Measurements from ENCODE around the gene PLAAT5. TPM values are rescaled to one million over a fixed set of nuclear protein-coding genes. Genes with fewer than 3 reads are reported as not detected.

PLAAT5 gene
- polyA plus RNA-seq, 3 donors = 0.07 to 0.62 TPM; not detected in 1

DNA sequence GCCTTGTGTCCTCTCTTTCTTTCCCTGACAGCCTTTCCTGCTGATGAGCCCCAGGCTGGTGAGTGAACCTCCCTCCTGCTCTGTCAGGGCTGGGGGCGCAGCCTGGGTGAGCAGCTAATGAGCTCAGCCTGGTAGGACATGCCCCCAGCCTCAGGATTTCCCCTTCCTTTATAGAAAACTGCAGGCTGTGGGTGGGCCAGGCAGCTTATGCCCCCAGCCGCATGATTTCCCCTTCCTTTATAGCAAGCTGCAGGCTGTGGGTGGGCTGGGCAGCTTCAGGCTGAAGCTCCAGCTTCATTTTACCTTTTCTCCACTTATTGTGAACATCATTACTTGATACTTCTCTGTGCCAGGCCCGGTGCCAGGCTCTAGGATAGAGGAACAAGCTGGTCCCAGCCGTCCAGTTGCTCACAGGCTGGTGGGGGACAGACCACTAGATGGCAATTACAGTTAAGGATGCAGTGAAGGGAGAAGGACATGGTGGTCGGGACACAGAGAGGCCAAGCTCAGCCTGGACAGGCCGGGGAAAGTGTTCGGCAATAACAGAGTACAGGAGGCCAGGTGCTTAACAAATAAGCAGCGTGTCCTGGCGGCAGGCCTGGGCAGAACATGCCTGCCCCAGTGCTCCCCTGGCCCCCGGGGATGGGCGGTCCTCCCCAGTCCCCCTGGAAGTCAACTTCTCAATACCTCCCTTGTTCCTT is 20.2 kb upstream of the PLAAT5 start:
- H3K27ac Mint-ChIP-seq = no peak overlapping the region
- H3K4me1 Mint-ChIP-seq = peaks cover 26% of the 10 kb centered on the region
- H3K4me2 ChIP-seq (replicated peaks; ENCODE audit: extremely low read depth, low read length, poor library complexity, severe bottlenecking) = no peak overlapping the region
- H3K4me3 Mint-ChIP-seq = peak overlapping the region in 1 of 2 donors; percentile 16
- no peak overlapping the region for H3K27ac ChIP-seq (ENCODE audit: low read depth in 1 of 2, low read length in 2 of 2)
- intact Hi-C loops (cut with micrococcal nuclease) = no loop called here
- no peaks in the 10 kb centered on the region for H3K9me3 ChIP-seq (replicated peaks in 1 of 2; ENCODE audit: control insufficient read depth in 1 of 2, insufficient read depth in 1 of 2, low read length in 2 of 2)
- peaks cover 28 to 30% of the 10 kb centered on the region in 2 donors for H3K4me1 ChIP-seq (ENCODE audit: control insufficient read depth in 1 of 2, insufficient read depth in 2 of 2, low read length in 2 of 2)
- H3K27me3 Mint-ChIP-seq (ENCODE audit: low read depth in 3 of 3) = peaks cover 0 to 2% (median 0%) of the 10 kb centered on the region in 3 donors
- no peak overlapping the region for H2AFZ ChIP-seq (ENCODE audit: insufficient read depth, low read depth, low read length, poor library complexity, severe bottlenecking)
- DNase-seq = no peak
- peaks cover 42 to 72% of the 10 kb centered on the region in 2 donors for H3K36me3 Mint-ChIP-seq
- H3K9ac ChIP-seq (ENCODE audit: insufficient read depth, low read length, poor library complexity, severe bottlenecking) = no peak overlapping the region
- TF ChIP-seq, protein P1, sequence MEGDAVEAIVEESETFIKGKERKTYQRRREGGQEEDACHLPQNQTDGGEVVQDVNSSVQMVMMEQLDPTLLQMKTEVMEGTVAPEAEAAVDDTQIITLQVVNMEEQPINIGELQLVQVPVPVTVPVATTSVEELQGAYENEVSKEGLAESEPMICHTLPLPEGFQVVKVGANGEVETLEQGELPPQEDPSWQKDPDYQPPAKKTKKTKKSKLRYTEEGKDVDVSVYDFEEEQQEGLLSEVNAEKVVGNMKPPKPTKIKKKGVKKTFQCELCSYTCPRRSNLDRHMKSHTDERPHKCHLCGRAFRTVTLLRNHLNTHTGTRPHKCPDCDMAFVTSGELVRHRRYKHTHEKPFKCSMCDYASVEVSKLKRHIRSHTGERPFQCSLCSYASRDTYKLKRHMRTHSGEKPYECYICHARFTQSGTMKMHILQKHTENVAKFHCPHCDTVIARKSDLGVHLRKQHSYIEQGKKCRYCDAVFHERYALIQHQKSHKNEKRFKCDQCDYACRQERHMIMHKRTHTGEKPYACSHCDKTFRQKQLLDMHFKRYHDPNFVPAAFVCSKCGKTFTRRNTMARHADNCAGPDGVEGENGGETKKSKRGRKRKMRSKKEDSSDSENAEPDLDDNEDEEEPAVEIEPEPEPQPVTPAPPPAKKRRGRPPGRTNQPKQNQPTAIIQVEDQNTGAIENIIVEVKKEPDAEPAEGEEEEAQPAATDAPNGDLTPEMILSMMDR (IDR thresholded peaks at IDR 0.05) = no peak
- H3K36me3 ChIP-seq (replicated peaks in 1 of 2; ENCODE audit: control insufficient read depth in 1 of 2, insufficient read depth in 2 of 2, low read length in 2 of 2) = peaks cover 54 to 69% of the 10 kb centered on the region in 2 donors
- H3K79me2 ChIP-seq (ENCODE audit: insufficient read depth, low read length) = peaks cover 18% of the 10 kb centered on the region
- WGBS (ENCODE audit: insufficient coverage) = 71% methylated on average over 5 of the region's 11 CpGs
- H3K9me3 Mint-ChIP-seq = no peaks in the 10 kb centered on the region
- H3K27me3 ChIP-seq (ENCODE audit: control insufficient read depth in 2 of 2, insufficient read depth in 2 of 2, low read length in 2 of 2) = no peaks in the 10 kb centered on the region
- H4K20me1 ChIP-seq (ENCODE audit: insufficient read depth, low read length) = no peaks in the 10 kb centered on the region
- H3K4me3 ChIP-seq (replicated peaks in 1 of 3; ENCODE audit: low read depth in 2 of 3, low read length in 3 of 3) = no peak overlapping the region

DNA sequence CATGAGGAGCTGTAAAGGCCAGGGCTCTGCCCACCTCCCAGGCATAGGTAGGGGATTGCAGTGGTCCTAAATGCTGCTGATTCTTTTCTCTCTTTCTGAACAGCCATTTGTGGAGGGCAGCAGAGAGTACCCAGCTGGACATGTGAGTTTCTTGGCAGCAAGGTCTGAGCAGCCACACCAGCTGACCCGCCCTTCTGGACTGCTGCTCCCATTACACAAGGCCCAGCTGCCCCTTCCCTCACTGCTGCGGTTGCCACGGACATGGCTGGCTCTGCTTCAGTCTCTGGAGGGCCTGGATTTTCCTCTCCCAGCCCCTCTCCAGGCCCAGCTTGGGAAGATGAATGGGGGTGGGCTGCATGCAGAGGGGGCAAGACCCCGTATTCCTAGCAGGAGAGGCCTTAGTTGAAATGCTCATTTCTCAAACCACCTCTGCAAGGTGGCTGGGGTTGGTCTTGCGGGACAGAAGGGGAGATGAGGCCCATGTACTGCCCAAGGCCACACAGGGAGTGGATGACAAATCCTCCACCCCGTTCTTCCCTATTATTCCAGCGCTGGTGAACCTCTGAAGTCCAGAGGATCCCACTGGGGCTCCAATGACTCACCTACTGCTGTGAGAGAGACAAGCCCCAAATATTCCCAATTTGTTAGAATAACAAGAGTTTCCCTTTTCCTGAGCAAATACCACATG is 19.5 kb upstream of the PLAAT5 start:
- no peak overlapping the region for H3K4me3 Mint-ChIP-seq
- DNase-seq = no peak
- Histone ChIP-seq H3K9ac (ENCODE audit: insufficient read depth, low read length, poor library complexity, severe bottlenecking) (no peak overlapping the region), H3K79me2 (ENCODE audit: insufficient read depth, low read length) (peaks cover 22% of the 10 kb centered on the region), H3K4me3 (replicated peaks in 1 of 3; ENCODE audit: low read depth in 2 of 3, low read length in 3 of 3) (no peak overlapping the region), H4K20me1 (ENCODE audit: insufficient read depth, low read length) (no peaks in the 10 kb centered on the region), H3K4me2 (replicated peaks; ENCODE audit: extremely low read depth, low read length, poor library complexity, severe bottlenecking) (no peak overlapping the region), H3K36me3 (replicated peaks in 1 of 2; ENCODE audit: control insufficient read depth in 1 of 2, insufficient read depth in 2 of 2, low read length in 2 of 2) (peaks cover 48 to 63% of the 10 kb centered on the region in 2 donors), H3K27me3 (ENCODE audit: control insufficient read depth in 2 of 2, insufficient read depth in 2 of 2, low read length in 2 of 2) (no peaks in the 10 kb centered on the region), H3K27ac (ENCODE audit: low read depth in 1 of 2, low read length in 2 of 2) (no peak overlapping the region), H3K9me3 (replicated peaks in 1 of 2; ENCODE audit: control insufficient read depth in 1 of 2, insufficient read depth in 1 of 2, low read length in 2 of 2) (no peaks in the 10 kb centered on the region), H3K4me1 (ENCODE audit: control insufficient read depth in 1 of 2, insufficient read depth in 2 of 2, low read length in 2 of 2) (peaks cover 35 to 36% of the 10 kb centered on the region in 2 donors), H2AFZ (ENCODE audit: insufficient read depth, low read depth, low read length, poor library complexity, severe bottlenecking) (no peak overlapping the region)
- H3K27me3 Mint-ChIP-seq (ENCODE audit: low read depth in 3 of 3) = peaks cover 0 to 2% (median 0%) of the 10 kb centered on the region in 3 donors
- no peak overlapping the region for H3K27ac Mint-ChIP-seq
- H3K36me3 Mint-ChIP-seq = peaks cover 38 to 65% of the 10 kb centered on the region in 2 donors
- intact Hi-C loops (cut with micrococcal nuclease) = no loop called here
- WGBS (ENCODE audit: insufficient coverage) = 82% methylated on average over 2 of the region's 7 CpGs
- TF ChIP-seq, protein P1 (IDR thresholded peaks at IDR 0.05) = no peak
- peaks cover 33% of the 10 kb centered on the region for H3K4me1 Mint-ChIP-seq
- no peaks in the 10 kb centered on the region for H3K9me3 Mint-ChIP-seq
